Sigmoid colon (tissue), 4 donors: ENCODE data around the gene PIGA.

ENCODE experiments used
- POLR2A ChIP-seq, 2 donors: fragments of 450-650 bp; IDR thresholded peaks; one replicate each; pipeline ENCODE4 v1.6.1; 2016; ENCODE audit warnings: antibody characterized with exemption in 2 of 2, mild to moderate bottlenecking in 2 of 2, moderate library complexity in 2 of 2
- POLR2AphosphoS5 ChIP-seq, 4 donors: sonication (generic); formaldehyde crosslinking; IDR thresholded peaks; one replicate each; pipeline ENCODE4 v1.6.1; 2017; ENCODE audit warnings: antibody characterized with exemption in 4 of 4
- TF ChIP-seq, protein P1 (sequence below), 4 experiments: fragments of 450-650 bp in 3 of 4; fragments of 200-600 bp in 1 of 4; IDR thresholded peaks; one replicate each; pipeline ENCODE4 v1.5.1; 2016 to 2019; ENCODE audit warnings: antibody characterized with exemption in 4 of 4, mild to moderate bottlenecking in 3 of 4, moderate library complexity in 2 of 4

DNA sequence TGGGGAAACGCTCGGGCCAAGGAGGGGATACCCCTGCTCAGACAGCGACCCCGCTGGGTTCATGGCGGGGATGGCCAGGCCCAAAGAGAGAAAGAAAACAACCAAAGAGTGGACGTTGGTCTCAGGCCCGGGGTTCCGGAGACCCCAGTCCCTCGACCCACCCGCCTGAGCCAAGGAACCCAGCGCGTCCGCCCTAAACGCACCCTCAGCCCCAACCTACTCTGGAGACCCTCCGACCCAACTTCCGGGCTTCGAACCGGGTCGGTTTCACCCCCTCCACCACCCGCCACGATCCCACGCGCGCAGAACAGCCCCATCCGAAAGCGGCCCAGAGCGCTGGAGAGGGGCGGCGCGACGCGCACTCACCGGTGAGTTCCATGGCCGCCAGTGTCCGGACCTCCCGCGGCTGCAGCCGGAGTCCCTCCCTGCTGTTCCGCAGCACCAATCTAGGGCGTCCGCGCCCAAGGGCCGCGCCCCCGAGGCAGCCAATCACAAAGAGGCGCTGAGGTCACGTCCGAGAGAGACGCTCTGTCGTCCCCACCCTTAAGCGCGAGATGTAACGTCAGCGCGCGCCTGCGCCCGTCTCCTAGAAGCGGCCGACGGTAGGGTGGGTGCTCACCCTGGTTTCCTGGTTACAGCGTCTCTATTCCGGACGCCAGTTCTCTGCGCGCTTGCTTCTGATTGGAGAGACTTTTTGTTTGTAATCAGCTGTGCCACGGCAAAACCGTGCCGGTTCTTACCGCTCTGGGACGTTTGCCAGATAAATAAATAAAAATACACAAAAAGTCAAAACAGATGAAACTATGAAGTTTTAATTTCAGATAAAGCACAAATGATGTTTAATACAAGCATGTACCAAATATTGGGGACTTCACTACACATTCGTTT lies at the start of gene PIGA:
- TF ChIP-seq POLR2AphosphoS5 (IDR thresholded peaks at IDR 0.05) (peak; percentile 92 to 96 (median 94)), POLR2A (IDR thresholded peaks at IDR 0.05) (peak; percentile 79 to 88)
- TF ChIP-seq, protein P1, sequence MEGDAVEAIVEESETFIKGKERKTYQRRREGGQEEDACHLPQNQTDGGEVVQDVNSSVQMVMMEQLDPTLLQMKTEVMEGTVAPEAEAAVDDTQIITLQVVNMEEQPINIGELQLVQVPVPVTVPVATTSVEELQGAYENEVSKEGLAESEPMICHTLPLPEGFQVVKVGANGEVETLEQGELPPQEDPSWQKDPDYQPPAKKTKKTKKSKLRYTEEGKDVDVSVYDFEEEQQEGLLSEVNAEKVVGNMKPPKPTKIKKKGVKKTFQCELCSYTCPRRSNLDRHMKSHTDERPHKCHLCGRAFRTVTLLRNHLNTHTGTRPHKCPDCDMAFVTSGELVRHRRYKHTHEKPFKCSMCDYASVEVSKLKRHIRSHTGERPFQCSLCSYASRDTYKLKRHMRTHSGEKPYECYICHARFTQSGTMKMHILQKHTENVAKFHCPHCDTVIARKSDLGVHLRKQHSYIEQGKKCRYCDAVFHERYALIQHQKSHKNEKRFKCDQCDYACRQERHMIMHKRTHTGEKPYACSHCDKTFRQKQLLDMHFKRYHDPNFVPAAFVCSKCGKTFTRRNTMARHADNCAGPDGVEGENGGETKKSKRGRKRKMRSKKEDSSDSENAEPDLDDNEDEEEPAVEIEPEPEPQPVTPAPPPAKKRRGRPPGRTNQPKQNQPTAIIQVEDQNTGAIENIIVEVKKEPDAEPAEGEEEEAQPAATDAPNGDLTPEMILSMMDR (IDR thresholded peaks at IDR 0.05) = no peak
